G401 (cell line): ENCODE measurements around the gene DDT. TPM values are rescaled to one million over a fixed set of nuclear protein-coding genes. Genes with fewer than 3 reads are reported as not detected.
"Not testable (repeated sequence)": the region's sequence is repeated elsewhere in the genome, so short reads cannot be mapped to it uniquely, and the experiment has no call there.

Experiments
- DNase-seq: peaks from one replicate; pipeline ENCODE4 v3.0.0-alpha.2; 2015; ENCODE audit warnings: low spot score
- in situ Hi-C: cut with HindIII; loops from 2 replicates; pipeline ENCODE4 v1.10.0; 2016; ENCODE audit warnings: low sequenced_read_pairs, mixed read lengths
- total RNA-seq: library from RNA; depleted of rRNA; stranded (reverse); fragments of >200 nt; shearing (Covaris generic); gene quantifications from 2 replicates; pipeline ENCODE4 v1.2.3, GENCODE V29; 2014

Gene DDT
- total RNA-seq, 1 experiment from 2014 or later = not detected

DNA sequence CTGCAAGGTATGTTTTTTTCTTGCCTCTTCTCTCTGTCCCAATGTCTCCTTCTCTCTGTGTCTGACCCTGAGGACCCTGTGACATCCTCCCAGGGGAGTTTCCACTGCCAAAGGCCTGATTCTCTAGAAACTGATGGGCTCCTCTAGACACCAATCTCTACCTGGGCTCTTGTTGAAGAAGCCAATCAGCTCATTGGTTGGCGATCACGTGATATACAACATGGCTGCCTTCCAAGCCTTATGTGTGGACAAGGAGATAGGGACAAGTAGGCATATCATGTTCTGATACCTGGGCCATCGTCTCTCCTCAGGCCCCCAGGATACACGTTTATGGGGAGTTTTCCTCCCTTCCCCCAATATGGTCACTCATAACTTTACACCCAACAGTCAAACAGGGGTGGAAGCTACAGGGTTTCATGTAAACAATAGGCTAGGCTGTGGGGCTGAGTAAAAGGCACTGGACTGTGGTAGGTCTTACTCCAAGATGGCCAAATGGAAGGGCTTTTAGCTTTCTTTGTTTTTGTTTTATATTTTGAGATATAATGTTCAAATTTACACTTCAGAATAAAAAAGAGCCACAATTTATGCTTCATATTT, 19.4 kb upstream of the DDT start:
- DNase-seq, in situ Hi-C loops: not testable (repeated sequence)

DNA sequence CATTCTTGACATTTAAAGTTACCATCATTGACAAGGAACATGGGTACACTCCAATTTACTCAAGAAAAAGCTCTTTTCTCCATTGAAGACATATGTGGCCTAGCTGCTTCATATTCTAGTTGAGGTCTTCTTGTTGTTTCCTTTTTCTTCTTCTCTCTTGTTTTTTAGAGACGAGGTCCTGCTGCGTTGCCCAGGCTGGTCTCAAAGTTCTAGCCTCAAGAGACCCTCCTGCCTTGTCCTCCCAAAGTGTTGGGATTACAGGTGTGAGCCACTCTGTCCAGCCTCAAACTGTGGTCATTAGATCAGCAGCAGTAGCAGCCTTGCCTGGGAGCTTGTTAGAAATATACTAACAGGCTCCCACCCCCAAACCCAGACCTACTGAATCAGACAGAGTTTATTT, 18.8 kb upstream of the DDT start:
- in situ Hi-C loops, DNase-seq: not testable (repeated sequence)

DNA sequence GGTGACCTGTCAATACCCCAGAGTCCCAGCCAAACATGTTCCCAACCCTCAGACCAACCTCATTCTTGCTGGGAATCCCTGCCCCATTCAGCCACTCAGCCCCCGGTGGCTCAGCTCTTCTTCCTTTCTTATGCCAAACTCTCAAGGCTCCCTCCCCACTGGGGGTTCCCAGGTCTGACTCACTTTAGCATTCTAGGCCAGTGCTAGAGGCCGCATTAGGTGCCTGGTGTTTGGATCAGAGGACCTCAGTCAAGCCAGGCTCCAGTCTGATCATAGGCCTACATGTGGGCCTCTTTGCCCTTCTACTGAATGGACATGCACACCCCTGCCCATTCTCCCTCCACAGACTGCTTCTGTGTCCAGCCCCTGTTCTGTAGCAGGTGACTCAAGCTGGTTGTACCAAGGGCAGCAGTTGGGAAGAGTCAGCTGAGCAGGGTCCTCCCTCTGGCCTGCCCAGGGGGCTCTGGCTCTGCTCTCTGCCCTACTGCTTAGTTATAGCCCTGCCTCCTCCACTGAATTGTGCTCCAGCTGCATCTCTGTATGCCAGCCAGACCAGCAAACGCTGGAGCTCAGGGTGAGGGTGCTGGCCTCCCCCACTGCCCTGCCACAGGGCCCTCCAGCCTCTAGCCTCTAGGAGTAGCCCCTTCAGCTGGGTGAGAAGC, 15.5 kb upstream of the DDT start:
- DNase-seq, in situ Hi-C loops: not testable (repeated sequence)

DNA sequence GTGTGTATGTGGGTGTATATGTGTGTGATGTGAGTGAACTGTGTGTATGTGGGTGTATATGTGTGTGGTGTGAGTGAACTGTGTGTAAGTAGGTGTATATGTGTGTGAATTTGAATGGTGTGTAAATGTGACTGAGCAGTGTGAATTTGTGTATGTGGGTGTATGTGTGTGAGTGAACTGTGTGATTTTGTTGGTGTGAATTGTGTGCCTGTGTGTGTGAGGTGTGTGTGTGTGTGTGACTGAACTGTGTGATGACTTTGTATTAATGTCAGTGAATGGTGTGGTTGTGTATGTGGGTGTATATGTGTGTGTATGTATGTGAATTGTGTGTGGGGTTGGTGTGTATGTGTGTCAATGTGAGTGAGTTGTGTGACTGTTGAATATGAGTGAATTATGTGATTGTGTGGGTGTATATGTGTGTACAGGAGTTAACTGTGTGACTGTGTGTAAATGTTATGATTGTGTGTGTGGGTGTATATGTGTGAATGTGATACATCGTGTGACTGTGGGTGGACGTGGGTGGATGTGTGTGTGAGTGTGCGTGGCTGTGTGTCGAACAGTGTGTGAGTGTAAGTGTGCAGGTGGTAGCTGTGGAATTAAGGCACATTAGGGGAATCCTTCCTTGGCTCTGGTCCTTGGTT, 12.4 kb upstream of the DDT start:
- DNase-seq, in situ Hi-C loops: not testable (repeated sequence)

DNA sequence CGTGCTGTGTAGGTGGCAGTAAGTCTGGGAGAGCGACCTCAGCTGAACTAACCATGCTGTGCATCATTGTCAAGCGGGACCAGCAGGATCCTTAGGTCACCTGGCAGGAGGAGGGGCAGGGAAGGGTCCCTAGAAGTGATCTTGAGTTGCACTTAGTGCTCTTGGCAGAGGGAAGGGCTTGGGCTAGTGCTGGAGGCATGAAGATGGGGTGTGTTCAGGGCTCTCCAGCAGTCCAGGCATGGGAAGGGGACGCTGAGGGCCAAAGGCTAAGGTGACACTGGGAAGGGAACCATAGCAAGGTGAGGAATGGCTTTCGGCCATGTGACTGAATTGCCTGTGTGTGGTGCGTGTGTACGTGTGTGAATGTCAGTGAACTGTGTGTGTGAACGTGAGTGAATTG, 11.8 kb upstream of the DDT start:
- in situ Hi-C loops = not testable (repeated sequence)

DNA sequence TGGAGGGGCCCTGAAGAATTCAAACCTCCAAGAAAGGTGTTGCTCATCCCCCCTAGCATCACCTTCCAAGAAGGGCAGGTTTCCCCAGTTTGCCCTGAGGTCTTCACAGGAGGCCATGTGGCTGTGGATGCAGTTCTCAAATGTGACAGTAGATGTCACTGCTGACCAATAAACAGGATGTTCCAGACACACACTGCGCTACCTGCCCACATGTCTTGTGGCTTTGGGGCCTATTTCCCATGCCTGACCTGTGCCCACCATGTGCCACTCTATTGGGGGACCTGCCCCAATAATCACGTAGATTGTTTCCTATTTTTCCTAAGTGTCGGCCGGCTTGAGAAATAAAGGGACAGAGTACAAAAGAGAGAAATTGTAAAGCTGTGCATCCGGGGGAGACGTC, 10.2 kb upstream of the DDT start:
- DNase-seq = no peak
- in situ Hi-C loops = no loop called here

More for the DNA sequence above, 11.8 kb upstream of the DDT start:
- DNase-seq = not testable (repeated sequence)

DNA sequence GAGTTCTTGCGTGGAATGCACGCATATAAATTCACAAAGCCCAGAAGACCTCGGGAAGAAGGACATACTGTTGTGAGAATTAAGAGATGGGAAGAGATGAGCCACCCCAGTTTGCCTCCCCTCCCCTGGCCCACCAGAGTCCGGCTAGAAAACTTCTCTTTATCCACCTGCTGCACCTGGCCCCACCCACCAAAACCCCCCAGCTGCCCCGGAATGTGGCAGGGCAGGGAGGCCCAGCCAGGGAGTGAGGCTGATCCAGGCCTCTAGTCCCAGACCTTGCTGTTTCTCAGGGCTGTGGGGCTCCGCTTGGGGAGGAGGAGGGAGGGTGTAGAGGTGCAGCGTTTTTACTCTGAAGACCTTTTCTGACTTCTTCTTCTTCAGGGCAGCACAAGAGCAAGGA, 6.3 kb upstream of the DDT start:
- in situ Hi-C loops, DNase-seq: not testable (repeated sequence)

DNA sequence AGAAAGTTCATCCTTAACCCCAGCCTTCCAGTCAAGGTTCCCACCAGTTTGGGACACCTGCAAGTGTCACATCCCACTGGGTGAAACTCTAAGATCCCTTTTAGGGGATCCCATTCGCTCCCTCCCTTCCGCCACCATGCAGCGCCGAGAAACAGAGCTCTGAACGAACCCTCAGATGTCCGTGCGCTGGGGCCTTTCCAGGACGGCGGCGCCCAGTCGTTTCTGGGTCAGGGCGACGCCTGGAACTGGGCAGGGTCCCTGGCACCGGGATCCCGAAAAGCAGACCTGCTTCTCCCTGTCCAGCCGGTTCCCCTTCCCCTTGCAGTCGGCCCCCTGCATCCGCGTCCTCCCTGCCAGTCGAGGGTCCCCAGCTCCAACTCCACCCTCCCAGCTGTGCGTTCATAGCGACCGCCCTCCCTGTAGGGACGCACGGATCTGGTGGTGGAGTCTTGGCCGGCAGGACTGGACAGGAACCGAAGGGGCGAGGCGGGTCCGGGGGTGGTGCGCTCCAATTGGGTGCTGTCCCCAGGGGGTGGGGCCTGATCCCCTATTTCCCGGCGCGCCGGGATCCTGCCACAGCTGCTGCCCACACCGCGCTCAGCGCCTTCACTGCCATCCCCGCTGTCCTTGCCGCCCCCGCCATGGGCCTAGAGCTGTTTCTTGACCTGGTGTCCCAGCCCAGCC, 5.5 kb upstream of the DDT start, which contains the start of gene GSTT2:
GSTT2 (plus strand) TSS at position 578 of the 684 bp plus-strand sequence.
- in situ Hi-C loops, DNase-seq: not testable (repeated sequence)

DNA sequence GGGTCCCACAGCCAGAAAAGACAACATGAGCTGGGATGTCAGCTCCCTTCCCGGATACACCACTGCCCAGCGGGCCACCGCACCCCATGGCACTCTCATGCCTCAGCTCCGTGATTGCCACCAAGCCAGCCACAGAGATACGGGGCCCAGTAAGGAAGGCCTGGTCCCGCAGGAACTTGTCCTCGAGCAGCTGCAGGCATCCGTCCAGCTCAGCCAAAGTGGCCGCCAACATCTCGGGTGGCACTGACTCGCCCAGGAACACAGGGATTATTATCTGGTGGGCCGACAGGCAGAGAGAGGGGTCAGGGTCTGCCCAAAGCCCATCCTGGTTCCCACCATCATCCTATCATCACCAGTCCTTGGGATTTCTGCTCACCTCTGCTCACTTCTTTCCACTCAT, 3.1 kb upstream of the DDT start:
- DNase-seq, in situ Hi-C loops: not testable (repeated sequence)

DNA sequence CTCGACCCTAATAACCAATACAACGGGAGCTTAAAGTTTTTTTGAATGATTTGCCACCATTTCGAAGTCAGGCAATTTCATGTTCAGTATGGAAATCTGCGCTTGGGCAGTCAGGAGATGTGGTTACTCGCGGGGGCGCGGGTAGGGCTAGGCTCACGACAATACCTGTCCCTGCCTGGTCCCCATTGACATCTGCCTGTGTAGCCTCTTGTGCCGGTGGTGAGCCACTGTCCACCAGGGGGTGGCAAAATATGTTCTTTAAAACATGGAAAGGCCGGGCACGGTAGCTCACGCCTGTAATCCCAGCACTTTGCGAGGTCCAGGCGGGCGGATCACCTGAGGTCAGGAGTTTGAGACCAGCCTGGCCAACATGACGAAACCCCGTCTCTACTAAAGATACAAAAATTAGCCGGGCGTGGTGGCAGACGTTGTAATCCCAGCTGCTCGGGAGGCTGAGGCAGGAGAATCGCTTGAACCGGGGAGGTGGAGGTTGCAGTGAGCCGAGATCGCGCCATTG, 653 bp upstream of the DDT start:
- in situ Hi-C loops, DNase-seq: not testable (repeated sequence)

DNA sequence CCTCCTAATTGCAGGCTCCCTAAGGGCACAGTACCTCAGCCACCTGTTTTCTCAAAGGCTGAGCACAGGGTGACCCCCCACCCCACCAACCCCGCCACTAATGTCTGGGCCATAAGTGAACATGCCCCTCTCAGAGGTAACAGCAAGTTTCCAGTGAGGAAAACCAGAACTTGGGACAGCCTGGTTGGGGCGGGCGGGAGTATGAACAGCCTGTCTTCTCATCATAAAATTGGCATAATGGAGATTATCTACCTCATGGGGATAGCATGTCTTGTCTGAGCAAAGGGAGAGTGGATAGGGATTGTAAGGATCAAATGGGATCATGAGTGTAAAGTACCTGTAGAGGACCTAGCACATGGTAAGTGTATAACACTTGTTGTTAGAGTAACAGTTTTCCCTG, 2.3 kb downstream of the DDT start:
- in situ Hi-C loops, DNase-seq: not testable (repeated sequence)

DNA sequence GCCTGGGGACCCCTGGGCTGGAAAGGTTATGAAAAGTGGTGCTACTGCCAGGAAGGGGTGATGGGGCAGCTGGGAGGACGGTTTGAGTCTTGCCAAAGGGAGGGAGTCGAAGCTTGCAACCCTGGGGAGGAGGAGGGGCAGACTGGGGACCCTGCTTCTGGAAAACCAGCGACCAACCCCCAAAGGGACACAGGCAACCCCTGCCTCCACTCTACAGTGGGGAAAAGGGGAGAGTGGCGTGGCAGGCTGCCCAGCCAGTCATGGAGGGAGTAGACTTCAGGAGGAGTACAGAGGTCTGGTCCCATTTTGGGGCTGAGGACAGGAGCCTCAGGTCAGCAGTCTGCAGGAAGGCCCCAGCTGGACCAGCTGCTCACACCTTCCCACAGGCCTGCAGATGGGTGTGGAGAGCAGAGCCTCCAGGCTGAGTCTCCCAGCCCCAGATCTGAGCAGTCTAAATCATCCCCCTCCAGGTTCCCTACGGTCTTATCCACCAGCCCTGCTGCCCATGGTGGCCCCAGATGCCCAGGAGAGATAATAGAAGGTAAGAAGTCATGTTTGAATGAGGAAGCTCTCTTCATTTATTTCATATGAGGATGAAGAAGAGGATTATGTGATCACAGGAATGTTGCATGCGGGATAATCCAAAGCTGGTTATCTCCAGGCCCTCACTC, 3.3 kb downstream of the DDT start:
- DNase-seq = no peak
- in situ Hi-C loops = no loop called here

DNA sequence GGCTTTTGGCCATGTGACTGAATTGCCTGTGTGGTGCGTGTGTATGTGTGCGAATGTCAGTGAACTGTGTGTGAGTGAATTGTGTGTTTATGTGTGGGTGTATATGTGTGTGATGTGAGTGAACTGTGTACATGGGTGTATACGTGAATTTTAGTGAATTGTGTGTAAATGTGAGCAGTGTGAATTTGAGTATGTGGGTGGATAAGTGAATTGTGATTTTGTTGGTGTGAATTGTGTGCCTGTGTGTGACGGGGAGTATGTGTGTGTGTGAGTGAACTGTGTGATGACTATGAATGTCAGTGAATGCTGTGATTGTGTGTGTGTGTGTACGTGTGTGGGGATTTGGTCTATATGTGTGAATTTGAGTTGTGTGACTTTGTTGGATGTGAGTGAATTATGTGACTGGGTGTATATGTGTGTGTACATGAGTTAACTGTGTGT, 4.0 kb downstream of the DDT start:
- in situ Hi-C loops = no loop called here
- DNase-seq = no peak

DNA sequence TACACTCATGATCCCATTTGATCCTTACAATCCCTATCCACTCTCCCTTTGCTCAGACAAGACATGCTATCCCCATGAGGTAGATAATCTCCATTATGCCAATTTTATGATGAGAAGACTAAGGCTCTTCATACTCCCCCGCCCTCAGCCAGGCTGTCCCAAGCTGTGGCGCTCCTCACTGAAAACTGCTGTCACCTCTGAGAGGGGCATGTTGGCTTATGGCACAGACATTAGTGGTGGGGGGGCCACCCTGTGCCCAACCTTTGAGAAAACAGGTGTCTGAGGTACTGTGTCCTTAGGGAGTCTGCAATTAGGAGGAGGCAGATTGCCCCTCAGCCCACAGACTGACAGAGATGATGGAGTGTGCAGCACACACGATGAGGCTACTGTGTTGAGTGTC, 5.2 kb downstream of the DDT start:
- DNase-seq = no peak
- in situ Hi-C loops = no loop called here

DNA sequence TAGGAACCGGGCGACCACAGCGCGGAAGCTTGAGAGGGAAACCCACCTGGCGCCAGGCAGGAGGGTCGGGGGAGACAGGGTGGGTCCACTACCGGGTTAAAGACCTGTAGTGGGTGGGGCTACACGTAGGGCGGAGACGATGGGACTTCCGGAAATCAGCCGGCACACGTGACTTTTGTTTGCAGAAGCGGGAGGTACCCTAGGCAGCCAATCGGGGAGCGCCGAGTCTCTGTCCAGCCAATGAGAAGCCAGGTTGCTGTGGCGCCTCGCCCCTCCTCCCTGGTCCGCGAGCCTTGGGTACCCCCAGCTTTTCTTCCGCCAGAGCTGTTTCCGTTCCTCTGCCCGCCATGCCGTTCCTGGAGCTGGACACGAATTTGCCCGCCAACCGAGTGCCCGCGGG, 7.7 kb downstream of the DDT start, which contains the start of gene DDTL:
DDTL (plus strand) TSS at position 321 of the 400 bp plus-strand sequence; CDS start at position 348, 27 bp downstream.
- DNase-seq, in situ Hi-C loops: not testable (repeated sequence)

DNA sequence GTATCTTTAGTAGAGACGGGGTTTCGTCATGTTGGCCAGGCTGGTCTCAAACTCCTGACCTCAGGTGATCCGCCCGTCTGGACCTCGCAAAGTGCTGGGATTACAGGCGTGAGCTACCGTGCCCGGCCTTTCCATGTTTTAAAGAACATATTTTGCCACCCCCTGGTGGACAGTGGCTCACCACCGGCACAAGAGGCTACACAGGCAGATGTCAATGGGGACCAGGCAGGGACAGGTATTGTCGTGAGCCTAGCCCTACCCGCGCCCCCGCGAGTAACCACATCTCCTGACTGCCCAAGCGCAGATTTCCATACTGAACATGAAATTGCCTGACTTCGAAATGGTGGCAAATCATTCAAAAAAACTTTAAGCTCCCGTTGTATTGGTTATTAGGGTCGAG, 8.1 kb downstream of the DDT start:
- DNase-seq, in situ Hi-C loops: not testable (repeated sequence)

DNA sequence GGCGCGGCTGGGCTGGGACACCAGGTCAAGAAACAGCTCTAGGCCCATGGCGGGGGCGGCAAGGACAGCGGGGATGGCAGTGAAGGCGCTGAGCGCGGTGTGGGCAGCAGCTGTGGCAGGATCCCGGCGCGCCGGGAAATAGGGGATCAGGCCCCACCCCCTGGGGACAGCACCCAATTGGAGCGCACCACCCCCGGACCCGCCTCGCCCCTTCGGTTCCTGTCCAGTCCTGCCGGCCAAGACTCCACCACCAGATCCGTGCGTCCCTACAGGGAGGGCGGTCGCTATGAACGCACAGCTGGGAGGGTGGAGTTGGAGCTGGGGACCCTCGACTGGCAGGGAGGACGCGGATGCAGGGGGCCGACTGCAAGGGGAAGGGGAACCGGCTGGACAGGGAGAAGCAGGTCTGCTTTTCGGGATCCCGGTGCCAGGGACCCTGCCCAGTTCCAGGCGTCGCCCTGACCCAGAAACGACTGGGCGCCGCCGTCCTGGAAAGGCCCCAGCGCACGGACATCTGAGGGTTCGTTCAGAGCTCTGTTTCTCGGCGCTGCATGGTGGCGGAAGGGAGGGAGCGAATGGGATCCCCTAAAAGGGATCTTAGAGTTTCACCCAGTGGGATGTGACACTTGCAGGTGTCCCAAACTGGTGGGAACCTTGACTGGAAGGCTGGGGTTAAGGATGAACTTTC, 13.0 kb downstream of the DDT start, which contains the start of gene GSTT2B:
GSTT2B (minus strand) TSS at position 112 of the 688 bp plus-strand sequence; CDS start at position 48, 64 bp downstream.
- in situ Hi-C loops, DNase-seq: not testable (repeated sequence)

DNA sequence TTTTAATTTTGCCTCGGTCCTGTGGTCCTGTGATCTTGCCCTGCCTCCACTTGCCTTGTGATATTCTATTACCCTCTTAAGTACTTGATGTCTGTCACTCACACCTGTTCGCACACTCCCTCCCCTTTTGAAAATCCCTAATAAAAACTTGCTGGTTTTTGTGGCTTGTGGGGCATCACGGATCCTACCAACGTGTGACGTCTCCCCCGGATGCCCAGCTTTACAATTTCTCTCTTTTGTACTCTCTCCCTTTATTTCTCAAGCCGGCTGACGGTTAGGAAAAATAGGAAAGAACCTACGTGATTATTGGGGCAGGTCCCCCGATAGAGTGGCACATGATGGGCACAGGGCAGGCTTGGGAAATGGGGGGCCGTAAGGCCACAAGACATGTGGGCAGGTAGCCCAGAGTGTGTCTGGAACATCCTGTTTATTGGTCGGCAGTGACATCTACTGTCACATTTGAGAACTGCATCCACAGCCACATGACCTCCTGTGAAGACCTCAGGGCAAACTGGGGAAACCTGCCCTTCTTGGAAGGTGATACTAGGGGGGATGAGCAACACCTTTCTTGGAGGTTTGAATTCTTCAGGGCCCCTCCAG, 17.8 kb downstream of the DDT start:
- in situ Hi-C loops = not testable (repeated sequence)
- DNase-seq = peak; percentile 85
